HL-60 (cell line): ENCODE results near the gene STK24.
A peak's percentile ranks its signal among the peaks of the same experiment; 100 is the strongest.

Experiments used
- DNase-seq, 2 experiments: peaks; one replicate each; pipeline ENCODE4 v3.0.0-alpha.2; 2010 to 2020; ENCODE audit warnings: low read depth in 1 of 2, low spot score in 1 of 2
- H3K27ac ChIP-seq: fragments of 250-450 bp; sonication (Bioruptor Pico); replicated peaks from 2 replicates; pipeline ENCODE4 v1.5.1; 2020; ENCODE audit warnings: mild to moderate bottlenecking, moderate library complexity
- H3K27me3 ChIP-seq: fragments of 250-450 bp; sonication (Bioruptor Pico); 2 replicates; pipeline ENCODE4 v1.5.1; 2021; ENCODE audit warnings: mild to moderate bottlenecking, moderate library complexity; ENCODE audit not compliant: insufficient read depth, poor library complexity, severe bottlenecking
- H3K4me3 ChIP-seq: replicated peaks from 2 replicates; pipeline ENCODE4 v1.5.1; 2011; ENCODE audit warnings: mild to moderate bottlenecking, control low read depth, low read length; ENCODE audit not compliant: insufficient read depth
- CTCF ChIP-seq: IDR thresholded peaks from one replicate; pipeline ENCODE4 v1.5.1; 2011; ENCODE audit warnings: low read length, control low read depth, inconsistent platforms; ENCODE audit not compliant: insufficient read depth
- GABPA ChIP-seq: IDR thresholded peaks from 2 replicates; pipeline ENCODE4 v1.6.1; 2012; ENCODE audit warnings: low read depth
- POLR2AphosphoS5 ChIP-seq: IDR thresholded peaks from 2 replicates; pipeline ENCODE4 v1.6.1; 2012; ENCODE audit warnings: low read depth
- REST ChIP-seq: IDR thresholded peaks from 2 replicates; pipeline ENCODE4 v1.6.1; 2012; ENCODE audit warnings: low read depth; ENCODE audit not compliant: insufficient replicate concordance
- SPI1 ChIP-seq: IDR thresholded peaks from 2 replicates; pipeline ENCODE4 v1.6.1; 2012; ENCODE audit warnings: low read depth, mild to moderate bottlenecking, borderline replicate concordance

Gene STK24

GRCh38 chr13:98509271-98510155, 67.4 kb downstream of the STK24 start:
- DNase-seq, result peak; percentile 38 to 88
- no peaks in the 10 kb centered on the region for H3K27me3 ChIP-seq

GRCh38 chr13:98508685-98509084, 68.2 kb downstream of the STK24 start:
- H3K27me3 ChIP-seq, result no peaks in the 10 kb centered on the region
- TF ChIP-seq POLR2AphosphoS5 (no peak), GABPA (no peak), REST (no peak), SPI1 (no peak), CTCF (no peak)
- peak overlapping the region; percentile 68 for H3K27ac ChIP-seq
- no peak for DNase-seq
- H3K4me3 ChIP-seq, result no peak overlapping the region

More at GRCh38 chr13:98509271-98510155, 67.4 kb downstream of the STK24 start:
- no peak overlapping the region for H3K4me3 ChIP-seq
- TF ChIP-seq REST (no peak), POLR2AphosphoS5 (peak; percentile 71), SPI1 (peak; percentile 94), CTCF (no peak)
- peak overlapping the region; percentile 68 for H3K27ac ChIP-seq

- no peaks in the 10 kb centered on the region for H3K27me3 ChIP-seq
- TF ChIP-seq REST, result no peak
- no peak for TF ChIP-seq SPI1
- TF ChIP-seq POLR2AphosphoS5, result no peak
- no peak for TF ChIP-seq GABPA
- TF ChIP-seq CTCF, result no peak
- no peak overlapping the region for H3K4me3 ChIP-seq
- no peak for DNase-seq
- peak overlapping the region; percentile 68 for H3K27ac ChIP-seq
These were observed 68.6 kb downstream of the STK24 start for GRCh38 chr13:98508280-98508679.
